ENCODE data around the gene SNX25.

The SNX25 gene

DNA sequence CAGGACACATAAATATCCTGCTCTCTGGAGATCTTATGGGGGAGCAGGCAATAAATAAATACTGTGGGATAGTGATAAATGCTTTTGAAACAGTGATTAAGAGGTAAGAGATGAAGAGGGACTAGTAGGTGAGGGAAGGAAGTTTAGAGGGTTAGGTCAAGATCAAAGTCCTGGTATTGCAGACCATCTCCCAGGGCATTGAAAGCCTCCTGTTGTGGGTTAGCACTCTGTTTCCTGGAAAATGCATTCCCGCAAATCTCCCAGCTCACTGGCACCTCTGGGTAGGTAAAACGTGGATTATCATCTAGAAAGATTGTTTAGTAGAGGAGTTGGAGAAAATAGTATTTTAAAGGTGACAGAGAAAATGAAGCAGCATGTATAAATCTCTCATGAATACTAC is 2.2 kb downstream of the SNX25 start:
- in situ Hi-C loops (cut with MboI; ENCODE audit: low sequenced_read_pairs, unreplicated experiment): no loop called here
- TF ChIP-seq, protein P1, sequence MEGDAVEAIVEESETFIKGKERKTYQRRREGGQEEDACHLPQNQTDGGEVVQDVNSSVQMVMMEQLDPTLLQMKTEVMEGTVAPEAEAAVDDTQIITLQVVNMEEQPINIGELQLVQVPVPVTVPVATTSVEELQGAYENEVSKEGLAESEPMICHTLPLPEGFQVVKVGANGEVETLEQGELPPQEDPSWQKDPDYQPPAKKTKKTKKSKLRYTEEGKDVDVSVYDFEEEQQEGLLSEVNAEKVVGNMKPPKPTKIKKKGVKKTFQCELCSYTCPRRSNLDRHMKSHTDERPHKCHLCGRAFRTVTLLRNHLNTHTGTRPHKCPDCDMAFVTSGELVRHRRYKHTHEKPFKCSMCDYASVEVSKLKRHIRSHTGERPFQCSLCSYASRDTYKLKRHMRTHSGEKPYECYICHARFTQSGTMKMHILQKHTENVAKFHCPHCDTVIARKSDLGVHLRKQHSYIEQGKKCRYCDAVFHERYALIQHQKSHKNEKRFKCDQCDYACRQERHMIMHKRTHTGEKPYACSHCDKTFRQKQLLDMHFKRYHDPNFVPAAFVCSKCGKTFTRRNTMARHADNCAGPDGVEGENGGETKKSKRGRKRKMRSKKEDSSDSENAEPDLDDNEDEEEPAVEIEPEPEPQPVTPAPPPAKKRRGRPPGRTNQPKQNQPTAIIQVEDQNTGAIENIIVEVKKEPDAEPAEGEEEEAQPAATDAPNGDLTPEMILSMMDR (IDR thresholded peaks at IDR 0.05; ENCODE audit: borderline replicate concordance, control extremely low read depth, extremely low read depth, insufficient read depth, missing control alignments): no peak
- no peak for DNase-seq (ENCODE audit: low spot score)

DNA sequence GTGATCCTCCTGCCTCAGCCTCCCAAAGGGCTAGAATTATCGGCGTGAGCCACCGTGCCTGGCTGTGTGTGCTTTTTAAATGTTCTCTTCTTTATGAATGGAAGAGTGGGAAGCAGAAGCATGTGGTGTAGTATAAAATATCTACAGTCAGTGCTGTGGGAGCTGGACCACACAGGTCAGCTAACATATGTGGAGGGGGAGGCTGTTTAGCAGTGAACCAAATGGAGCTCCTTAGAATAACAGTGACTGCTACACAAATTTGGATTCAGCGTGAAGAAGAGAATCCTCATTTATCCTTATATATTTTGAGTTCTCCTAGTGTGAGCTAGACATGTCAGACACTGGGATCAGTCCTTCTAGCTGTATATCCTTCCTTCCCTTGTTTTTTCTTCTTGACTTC is 3.2 kb downstream of the SNX25 start:
- no peak for DNase-seq (ENCODE audit: low spot score)
- TF ChIP-seq, protein P1 (IDR thresholded peaks at IDR 0.05; ENCODE audit: borderline replicate concordance, control extremely low read depth, extremely low read depth, insufficient read depth, missing control alignments): no peak
- in situ Hi-C loops (cut with MboI; ENCODE audit: low sequenced_read_pairs, unreplicated experiment): no loop called here

DNA sequence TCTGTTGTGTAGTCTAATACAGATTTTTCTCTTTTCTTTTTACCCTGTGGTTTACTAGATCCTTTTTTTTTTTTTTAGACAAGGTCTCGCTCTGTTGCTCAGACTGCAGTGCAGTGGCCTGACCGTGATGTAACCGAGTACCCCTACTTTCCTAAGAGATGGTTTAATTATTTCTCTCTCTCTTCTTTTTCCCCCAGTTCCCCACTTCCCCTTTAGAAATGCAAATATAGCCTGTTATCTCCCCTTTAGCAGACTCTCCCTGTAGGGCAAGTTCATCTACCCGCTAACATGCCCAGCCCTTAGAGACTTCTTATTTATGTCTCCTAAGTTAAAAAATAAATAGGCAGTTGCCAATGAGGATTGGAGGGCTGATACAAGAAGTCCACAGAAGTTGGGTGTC is 4.5 kb downstream of the SNX25 start:
- TF ChIP-seq, protein P1 (IDR thresholded peaks at IDR 0.05; ENCODE audit: borderline replicate concordance, control extremely low read depth, extremely low read depth, insufficient read depth, missing control alignments): no peak
- in situ Hi-C loops (cut with MboI; ENCODE audit: low sequenced_read_pairs, unreplicated experiment): no loop called here
- DNase-seq (ENCODE audit: low spot score): peak; percentile 77

DNA sequence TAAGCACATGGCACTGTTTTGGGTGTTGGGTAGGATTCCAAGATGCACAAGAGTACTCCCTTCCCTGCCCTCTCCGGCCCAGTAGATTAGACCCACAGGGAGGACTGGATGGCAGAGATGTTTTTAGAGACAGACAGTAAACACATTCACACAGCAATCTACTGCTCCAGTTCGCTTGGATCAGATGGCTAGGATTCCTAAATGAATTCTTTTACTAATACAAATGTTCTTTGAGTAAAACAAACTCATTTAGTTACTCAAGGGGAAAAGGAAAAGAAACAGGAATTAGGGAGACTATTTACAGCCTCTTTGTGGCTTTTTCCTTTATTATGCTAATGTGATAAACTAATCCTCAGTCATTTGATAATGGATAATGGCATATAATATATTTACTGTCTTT is 5.9 kb downstream of the SNX25 start:
- DNase-seq (ENCODE audit: low spot score): no peak
- TF ChIP-seq, protein P1 (IDR thresholded peaks at IDR 0.05; ENCODE audit: borderline replicate concordance, control extremely low read depth, extremely low read depth, insufficient read depth, missing control alignments): no peak
- in situ Hi-C loops (cut with MboI; ENCODE audit: low sequenced_read_pairs, unreplicated experiment): no loop called here

DNA sequence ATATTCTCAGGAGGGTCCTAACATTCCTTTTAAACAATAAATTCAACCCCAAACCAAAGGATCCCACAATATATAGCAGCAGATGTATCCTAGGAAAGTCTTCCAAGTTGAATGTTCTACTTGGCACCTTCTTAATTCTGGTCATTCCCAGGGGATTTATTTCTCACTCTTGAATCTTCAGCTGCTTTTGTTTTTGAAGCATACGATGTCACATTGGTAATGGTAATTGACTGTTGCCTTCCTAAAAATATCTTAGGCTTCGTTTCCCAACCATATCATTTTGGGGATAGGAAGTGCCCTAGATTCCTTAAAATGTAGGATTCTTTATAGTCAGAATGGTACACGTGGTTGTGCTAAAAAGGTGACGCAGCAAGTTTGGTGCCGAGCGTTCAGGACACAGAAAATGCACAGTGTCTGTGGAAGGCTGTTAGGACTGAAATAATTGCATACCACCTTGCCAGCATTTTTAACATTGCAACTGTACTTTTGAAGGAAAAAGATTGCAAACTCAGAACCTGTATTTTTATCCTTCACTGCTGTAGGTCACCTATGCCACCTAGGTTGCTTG is 8.1 kb downstream of the SNX25 start:
- TF ChIP-seq, protein P1 (IDR thresholded peaks at IDR 0.05; ENCODE audit: borderline replicate concordance, control extremely low read depth, extremely low read depth, insufficient read depth, missing control alignments): no peak
- no peak for DNase-seq (ENCODE audit: low spot score)
- in situ Hi-C loops (cut with MboI; ENCODE audit: low sequenced_read_pairs, unreplicated experiment): no loop called here

DNA sequence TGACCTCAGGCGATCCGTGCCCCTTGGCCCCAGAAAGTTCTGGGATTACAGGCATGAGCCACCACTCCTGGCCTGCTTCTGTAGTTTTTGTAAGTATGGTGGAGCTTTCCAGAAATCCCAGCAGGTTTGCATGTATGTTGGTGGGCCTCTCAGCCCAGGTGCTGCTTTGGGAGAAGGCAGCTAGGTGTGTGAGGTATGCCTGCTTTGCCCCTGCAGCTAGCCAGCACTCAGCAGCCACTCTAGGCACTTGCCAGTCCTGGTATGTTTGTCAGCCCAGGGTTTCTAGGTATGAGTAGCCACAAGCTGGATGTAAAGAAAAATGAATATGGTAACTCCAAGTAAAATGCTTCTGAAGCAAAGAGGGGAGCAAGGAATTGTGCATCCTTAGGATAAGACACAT is 8.9 kb downstream of the SNX25 start:
- DNase-seq (ENCODE audit: low spot score): no peak
- in situ Hi-C loops (cut with MboI; ENCODE audit: low sequenced_read_pairs, unreplicated experiment): no loop called here
- TF ChIP-seq, protein P1 (IDR thresholded peaks at IDR 0.05; ENCODE audit: borderline replicate concordance, control extremely low read depth, extremely low read depth, insufficient read depth, missing control alignments): no peak
